OCI-LY3 (cell line): ENCODE data around the gene KRTAP10-11.
"Not testable (repeated sequence)": the region's sequence is repeated elsewhere in the genome, so short reads cannot be mapped to it uniquely, and the experiment has no call there.

Experiments
- H2AFZ ChIP-seq: fragments of 200-600, 300-600 bp; shearing (Covaris generic); 2 replicates; pipeline ENCODE4 v1.6.0; 2014; ENCODE audit warnings: antibody characterized with exemption, low read depth, low read length
- H3K27ac ChIP-seq: fragments of 200-600, 300-600 bp; sonication (generic); 2 replicates; pipeline ENCODE4 v1.5.1; 2014; ENCODE audit warnings: mild to moderate bottlenecking, low read length, moderate library complexity, mixed read lengths
- H3K27me3 ChIP-seq: fragments of 200-600, 300-600 bp; sonication (generic); 2 replicates; pipeline ENCODE4 v1.6.1; 2014; ENCODE audit warnings: low read depth, low read length, mixed read lengths
- H3K36me3 ChIP-seq: fragments of 200-600, 300-600 bp; sonication (generic); replicated peaks from 2 replicates; pipeline ENCODE3; 2014; ENCODE audit warnings: low read depth, low read length, mixed read lengths
- H3K4me1 ChIP-seq: fragments of 300-600, 200-600 bp; sonication (generic); 2 replicates; pipeline ENCODE4 v1.6.1; 2014; ENCODE audit warnings: low read length, mixed read lengths
- H3K4me2 ChIP-seq: fragments of 200-600, 300-600 bp; sonication (generic); 2 replicates; pipeline ENCODE4 v1.6.1; 2014; ENCODE audit warnings: low read length, mixed read lengths
- H3K4me3 ChIP-seq: fragments of 300-600, 200-600 bp; sonication (generic); 2 replicates; pipeline ENCODE4 v1.5.1; 2014; ENCODE audit warnings: antibody characterized with exemption, mild to moderate bottlenecking, low read length, moderate library complexity
- H3K79me2 ChIP-seq: fragments of 300-600, 200-600 bp; shearing (Covaris generic); 2 replicates; pipeline ENCODE4 v1.6.1; 2014; ENCODE audit warnings: mild to moderate bottlenecking, low read length, mixed read lengths
- H3K9ac ChIP-seq: fragments of 300-600, 200-600 bp; shearing (Covaris generic); 2 replicates; pipeline ENCODE4 v1.6.0; 2014; ENCODE audit warnings: mild to moderate bottlenecking, low read length, moderate library complexity
- H3K9me3 ChIP-seq: fragments of 200-600, 300-600 bp; shearing (Covaris generic); 2 replicates; pipeline ENCODE4 v1.6.1; 2014; ENCODE audit warnings: low read length, mixed read lengths; ENCODE audit not compliant: insufficient read depth
- H4K20me1 ChIP-seq: fragments of 200-600, 300-600 bp; sonication (generic); 2 replicates; pipeline ENCODE4 v1.6.1; 2016; ENCODE audit warnings: low read length, mixed read lengths; ENCODE audit not compliant: insufficient read depth
- CTCF ChIP-seq: fragments of 200-600, 300-600 bp; sonication (generic); IDR thresholded peaks from 2 replicates; pipeline ENCODE4 v1.5.1; 2014; ENCODE audit warnings: antibody characterized with exemption, low read length, low read depth
- EZH2phosphoT487 ChIP-seq: fragments of 200-600 bp; shearing (Covaris generic); IDR thresholded peaks from 2 replicates; pipeline ENCODE4 v1.6.1; 2018; ENCODE audit warnings: antibody characterized with exemption, mixed run types, low read depth

KRTAP10-11 gene

GRCh38 chr21:44657635-44658540, 11.7 kb downstream of the KRTAP10-11 start, which contains the start of gene KRTAP12-3:
KRTAP12-3 (plus strand) TSS chr21:44657932; CDS start chr21:44657980, 48 bp downstream.
- Histone ChIP-seq H3K4me2 (no peak within 1 kb of the TSS), H3K9me3 (no peaks in the 10 kb centered on the region), H3K36me3 (no peaks in the 10 kb centered on the region), H4K20me1 (no peaks in the 10 kb centered on the region), H3K27me3 (no peaks in the 10 kb centered on the region), H3K9ac (no peak within 1 kb of the TSS), H3K4me3 (no peak within 1 kb of the TSS), H3K79me2 (no peaks in the 10 kb centered on the region), H3K4me1 (no peaks in the 10 kb centered on the region), H3K27ac (no peak within 1 kb of the TSS), H2AFZ (no peak within 1 kb of the TSS)
- TF ChIP-seq CTCF (no peak), EZH2phosphoT487 (no peak)

GRCh38 chr21:44658541-44658910, 12.3 kb downstream of the KRTAP10-11 start:
- TF ChIP-seq EZH2phosphoT487 (no peak), CTCF (no peak)
- Histone ChIP-seq H3K4me1 (no peaks in the 10 kb centered on the region), H3K36me3 (no peaks in the 10 kb centered on the region), H3K27me3 (no peaks in the 10 kb centered on the region), H3K79me2 (no peaks in the 10 kb centered on the region), H4K20me1 (no peaks in the 10 kb centered on the region), H3K27ac (no peak overlapping the region), H3K9me3 (no peaks in the 10 kb centered on the region), H3K4me3 (no peak overlapping the region), H3K4me2 (no peak overlapping the region), H3K9ac (no peak overlapping the region), H2AFZ (no peak overlapping the region)

GRCh38 chr21:44658913-44659595, 12.8 kb downstream of the KRTAP10-11 start:
- H3K27me3 ChIP-seq, result no peaks in the 10 kb centered on the region
- no peaks in the 10 kb centered on the region for H3K9me3 ChIP-seq
- H3K36me3 ChIP-seq, result no peaks in the 10 kb centered on the region
- no peaks in the 10 kb centered on the region for H3K4me1 ChIP-seq
- no peak overlapping the region for H3K4me2 ChIP-seq
- H4K20me1 ChIP-seq, result no peaks in the 10 kb centered on the region
- no peaks in the 10 kb centered on the region for H3K79me2 ChIP-seq
- no peak overlapping the region for H2AFZ ChIP-seq
- H3K9ac ChIP-seq, result no peak overlapping the region
- no peak overlapping the region for H3K4me3 ChIP-seq
- no peak for TF ChIP-seq EZH2phosphoT487
- no peak for TF ChIP-seq CTCF
- H3K27ac ChIP-seq, result no peak overlapping the region

- not testable (repeated sequence) for H3K9me3 ChIP-seq, H3K9ac ChIP-seq, H3K27ac ChIP-seq, H3K4me1 ChIP-seq, H3K36me3 ChIP-seq, H2AFZ ChIP-seq, H3K4me3 ChIP-seq, H3K4me2 ChIP-seq, H3K79me2 ChIP-seq, H4K20me1 ChIP-seq, H3K27me3 ChIP-seq
Observed at GRCh38 chr21:44661567-44661966, 15.4 kb downstream of the KRTAP10-11 start.
